Non-pigmented ciliary epithelial cell (primary cell): ENCODE measurements around the gene MYO7A.

Experiments used
- DNase-seq: peaks from one replicate; pipeline ENCODE4 v3.0.0-alpha.2; 2010; ENCODE audit warnings: low read depth

MYO7A gene

DNA sequence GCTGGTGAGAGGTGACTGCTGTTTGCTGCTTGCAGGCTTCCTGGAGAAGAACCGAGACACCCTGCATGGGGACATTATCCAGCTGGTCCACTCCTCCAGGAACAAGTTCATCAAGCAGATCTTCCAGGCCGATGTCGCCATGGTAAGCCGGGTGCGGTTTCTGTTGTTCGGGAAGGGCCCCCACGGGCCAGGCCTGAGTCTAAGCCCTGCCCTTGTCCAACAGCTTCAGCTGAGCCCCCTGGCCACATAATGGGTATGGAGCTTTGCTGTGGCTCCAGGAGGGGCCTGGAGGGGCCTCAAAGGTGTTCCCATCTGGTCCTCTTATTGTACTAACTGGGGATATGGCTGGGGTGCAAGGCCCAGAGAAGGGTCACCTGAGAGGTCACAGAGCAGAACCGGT lies 38.0 kb downstream of the MYO7A start:
- no peak for DNase-seq

DNA sequence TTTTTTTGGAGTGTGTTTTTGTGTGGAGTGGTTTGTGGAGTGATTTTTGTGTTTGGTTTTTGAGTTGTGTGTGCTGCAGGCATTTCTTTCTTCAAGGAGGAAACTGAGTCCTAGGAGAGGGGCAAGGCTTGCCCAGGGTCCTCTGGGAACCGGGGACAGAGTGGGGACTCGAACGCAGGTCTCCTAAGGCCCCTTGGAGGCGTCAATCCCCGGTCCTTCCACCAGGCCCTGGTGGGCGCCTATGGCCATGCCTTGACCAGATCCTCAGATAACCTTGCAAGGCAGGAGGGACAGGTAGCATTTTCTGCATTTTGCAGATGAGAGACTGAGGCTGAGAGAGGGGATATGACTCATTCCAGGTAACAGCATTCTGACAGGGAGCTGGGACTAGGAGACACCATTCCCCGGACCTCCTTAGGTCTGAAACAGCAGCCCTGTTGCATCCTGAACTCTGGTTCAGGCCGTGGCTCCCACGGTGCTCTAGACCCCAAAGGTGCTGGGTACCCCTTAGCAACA lies 39.1 kb downstream of the MYO7A start:
- DNase-seq = no peak

DNA sequence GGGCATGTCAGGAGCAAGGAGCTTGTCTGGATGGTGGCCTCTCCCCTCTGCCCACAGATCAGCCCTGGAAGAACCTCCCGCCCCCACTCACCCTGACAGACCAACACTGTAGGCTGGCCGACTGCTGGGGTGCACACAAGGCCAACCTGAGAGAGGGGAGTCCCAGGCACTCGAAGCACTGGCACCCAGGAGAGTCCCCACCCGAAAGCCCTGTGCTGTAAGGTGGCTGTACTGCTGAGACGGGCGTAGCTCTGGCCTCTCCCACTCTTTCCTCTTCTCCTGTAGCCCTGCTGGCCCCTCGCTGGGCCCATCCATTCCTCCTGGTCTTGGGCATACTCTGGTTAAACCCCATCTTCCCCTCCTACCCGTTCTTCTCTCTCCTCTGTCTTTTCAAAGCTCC lies 39.7 kb downstream of the MYO7A start:
- DNase-seq = no peak

DNA sequence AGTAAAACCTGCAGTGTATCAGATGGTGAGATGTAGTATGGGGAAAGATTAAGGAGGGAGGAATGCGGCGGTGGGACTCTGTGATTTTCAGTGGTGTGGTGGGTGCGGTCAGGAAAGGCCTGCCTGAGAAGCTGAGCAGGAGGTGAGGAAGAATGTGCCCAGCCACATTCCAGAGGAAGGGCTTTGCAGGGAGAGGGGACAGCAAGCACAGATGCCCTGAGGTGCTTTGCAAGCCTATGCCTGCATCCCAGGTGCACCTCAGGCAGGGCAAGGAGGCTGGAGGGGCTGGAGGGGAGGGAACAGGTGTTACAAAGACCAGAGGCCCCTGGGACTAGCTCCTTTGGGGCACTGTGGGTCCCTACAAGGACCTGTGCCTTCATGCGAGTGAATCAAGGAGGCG lies 42.1 kb downstream of the MYO7A start:
- DNase-seq = no peak

DNA sequence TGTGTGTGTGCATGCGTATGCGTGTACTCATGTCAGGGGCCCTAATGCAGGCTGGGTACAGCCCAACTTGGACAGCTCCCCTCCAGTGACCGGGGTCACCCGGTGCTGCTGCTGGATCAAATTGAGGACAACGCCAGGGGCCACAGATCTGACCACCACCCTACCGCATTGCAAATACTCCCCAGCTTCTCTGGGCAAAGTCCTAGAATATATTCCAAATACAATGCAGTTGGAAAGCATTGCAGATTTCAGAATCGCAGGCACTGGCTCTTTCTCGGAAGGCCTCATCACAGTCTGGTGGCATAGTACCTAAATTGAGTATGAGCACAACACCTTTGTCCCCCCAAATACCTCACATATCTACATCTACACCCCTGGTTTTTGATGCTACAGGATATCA lies 43.2 kb downstream of the MYO7A start:
- DNase-seq = no peak

DNA sequence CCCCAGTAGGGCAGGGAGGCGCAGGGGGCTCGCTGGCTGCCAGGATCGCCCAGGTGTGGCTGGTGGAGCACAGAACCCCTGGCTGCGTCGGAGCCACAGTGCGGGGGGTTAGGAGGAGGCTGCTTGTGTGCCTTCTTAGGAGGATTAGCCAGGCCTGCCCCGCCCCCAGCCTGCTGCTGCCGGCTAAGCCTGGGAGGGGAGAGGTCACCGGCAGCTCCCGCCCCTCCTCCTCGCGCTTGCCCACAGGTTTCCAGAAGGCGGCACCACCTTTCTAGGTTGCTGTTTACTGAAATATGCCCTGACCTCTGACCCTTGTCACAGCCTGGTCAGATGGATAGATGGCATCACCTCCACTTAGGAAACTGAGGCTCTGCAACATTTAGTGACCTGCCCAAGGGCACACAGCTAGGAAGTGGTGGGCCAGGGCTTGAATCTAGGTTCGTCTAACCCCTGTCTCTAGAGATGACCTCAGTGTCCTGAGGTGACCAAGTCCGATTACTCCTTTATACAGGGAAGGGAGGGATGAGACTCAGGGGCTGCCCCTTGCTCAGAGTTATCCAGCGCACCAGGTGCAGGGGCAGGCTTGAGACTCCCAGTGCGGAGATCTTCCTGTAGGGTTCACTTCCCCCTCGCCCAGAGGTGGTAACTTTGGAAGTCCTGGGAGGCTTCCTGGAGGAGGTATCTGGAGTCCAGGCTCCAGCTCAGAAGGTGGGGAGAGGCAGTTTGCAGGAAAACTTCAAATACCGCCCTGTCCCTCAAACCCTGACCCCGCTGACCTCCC lies 44.0 kb downstream of the MYO7A start:
- no peak for DNase-seq

DNA sequence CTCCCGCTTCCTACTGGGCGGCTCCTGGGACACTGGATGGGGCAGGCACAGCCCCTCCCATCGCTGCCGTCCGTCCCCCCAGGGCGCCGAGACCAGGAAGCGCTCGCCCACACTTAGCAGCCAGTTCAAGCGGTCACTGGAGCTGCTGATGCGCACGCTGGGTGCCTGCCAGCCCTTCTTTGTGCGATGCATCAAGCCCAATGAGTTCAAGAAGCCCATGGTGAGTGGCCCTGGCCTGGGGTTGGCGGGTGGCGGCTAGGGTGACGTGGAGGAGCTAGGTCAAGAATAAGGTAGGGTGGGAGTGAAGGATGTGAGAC lies 44.6 kb downstream of the MYO7A start:
- no peak for DNase-seq

DNA sequence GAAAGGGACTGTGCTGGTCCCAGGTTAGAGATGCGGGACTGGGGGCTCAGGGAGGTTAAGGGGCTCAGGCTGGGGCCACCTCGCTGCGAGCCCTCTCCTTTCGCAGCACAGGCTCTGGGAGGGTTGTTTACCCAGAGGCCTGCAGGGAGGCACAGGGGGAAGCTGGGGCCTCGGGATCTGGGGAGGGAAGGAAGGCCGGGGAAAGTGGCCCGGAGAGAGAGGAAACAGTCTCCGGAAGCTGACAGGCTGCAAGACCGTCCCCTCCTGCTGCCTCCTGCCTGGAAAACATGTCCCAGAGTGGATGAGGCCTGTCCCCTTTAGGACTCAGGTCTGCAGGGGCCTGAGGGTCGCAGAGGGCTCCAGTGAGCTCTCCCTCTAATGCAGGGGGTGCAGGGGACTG lies 45.4 kb downstream of the MYO7A start:
- no peak for DNase-seq

DNA sequence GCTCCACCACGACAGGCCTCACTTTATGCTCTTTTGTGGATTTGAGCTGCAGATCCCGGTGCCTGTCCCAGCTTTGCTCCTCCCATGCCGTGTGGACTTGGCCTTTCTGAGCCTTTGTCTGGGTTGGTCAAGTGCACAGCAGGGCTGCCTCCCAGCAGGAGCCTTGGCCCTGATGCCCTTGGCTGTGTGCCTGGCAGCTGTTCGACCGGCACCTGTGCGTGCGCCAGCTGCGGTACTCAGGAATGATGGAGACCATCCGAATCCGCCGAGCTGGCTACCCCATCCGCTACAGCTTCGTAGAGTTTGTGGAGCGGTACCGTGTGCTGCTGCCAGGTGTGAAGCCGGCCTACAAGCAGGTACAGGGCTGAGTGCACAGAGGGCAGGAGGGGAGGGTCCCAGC lies 46.5 kb downstream of the MYO7A start:
- no peak for DNase-seq

DNA sequence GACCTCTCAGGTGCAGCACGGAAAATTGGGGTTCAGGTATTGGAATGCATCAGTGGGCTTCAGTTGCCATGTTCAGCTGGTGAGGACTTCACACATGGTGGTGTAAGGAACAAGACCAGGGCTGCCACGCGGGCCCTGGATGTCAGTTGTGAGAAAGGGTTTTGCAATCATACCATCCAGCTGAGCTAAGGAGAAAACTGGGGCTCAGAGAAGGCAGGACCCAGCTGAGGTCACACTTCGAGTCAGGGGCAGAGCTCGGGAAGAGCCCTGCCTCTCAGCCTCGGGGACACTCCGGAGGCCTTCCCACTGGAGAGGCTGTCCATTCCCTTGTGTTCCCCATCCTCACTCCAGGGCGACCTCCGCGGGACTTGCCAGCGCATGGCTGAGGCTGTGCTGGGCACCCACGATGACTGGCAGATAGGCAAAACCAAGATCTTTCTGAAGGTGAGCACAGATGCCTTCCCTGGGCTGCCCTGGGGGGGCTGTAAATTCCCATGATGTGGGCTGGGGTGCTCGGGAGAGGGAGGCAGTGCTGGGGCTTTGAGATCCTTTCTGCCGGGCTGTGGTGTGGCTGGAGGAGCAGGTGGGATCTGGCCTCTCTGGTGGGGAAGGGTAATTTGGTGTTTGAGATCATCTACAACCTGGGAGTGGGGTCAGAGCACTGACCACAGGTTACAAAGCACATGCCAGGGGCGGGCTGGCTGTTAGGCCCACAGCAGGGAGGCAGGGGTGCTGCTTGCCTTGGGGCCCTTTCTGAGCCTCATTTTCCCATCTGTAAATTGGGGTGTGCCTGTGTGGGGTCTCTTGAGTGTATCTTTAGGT lies 47.2 kb downstream of the MYO7A start:
- DNase-seq = no peak

DNA sequence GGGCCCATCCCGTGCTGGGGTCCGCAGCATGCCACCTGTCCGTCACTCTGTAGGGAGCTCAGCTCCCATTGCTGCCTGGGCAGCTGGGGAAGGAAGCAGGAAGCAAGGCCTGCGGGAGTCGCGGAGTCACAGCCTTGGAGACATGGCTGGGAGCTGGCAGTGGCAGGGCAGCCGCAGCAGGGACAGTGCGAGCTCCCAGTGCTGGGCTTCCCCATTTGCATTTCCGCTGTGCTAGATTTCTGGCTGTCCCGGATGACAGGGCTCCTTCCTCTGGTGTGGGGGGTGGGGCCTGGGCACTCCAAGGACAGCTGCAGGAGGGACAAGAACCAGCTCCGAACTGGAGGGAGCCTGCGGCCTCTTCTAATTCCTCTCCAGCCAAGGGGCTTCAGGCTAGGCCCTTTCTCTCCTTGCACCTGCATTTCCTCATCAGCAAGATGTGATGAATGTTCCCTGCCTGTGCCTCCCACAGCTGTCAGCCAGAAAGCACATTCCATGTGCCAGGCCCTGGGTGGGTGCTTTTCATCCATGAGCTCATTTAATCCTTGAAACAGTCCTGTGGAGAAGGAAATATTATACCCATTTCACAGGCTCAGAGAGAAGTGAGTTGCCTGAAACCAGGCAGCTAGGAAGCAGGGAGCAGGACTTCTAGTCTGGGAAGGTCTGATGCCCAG lies 48.0 kb downstream of the MYO7A start:
- DNase-seq = no peak

DNA sequence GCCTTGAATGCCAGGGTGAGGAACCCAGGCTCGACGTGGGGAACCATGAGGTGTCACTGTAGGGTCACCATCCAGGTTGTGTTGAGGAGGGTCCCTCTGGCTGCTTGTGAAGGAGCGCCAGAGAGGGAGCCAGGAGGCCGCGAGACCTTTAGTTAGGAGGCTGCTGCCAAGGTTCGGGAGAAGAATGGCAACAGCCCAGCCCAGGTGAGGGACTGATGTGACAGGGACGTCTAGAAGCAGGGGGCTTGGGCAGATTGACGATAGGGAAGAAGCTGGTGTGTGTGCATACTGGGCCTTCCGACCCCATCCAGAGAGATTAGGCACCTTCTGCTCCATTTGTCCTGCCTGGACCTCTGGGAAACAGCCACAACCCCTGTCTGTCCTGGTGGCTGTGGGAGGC lies 49.0 kb downstream of the MYO7A start:
- DNase-seq = no peak

DNA sequence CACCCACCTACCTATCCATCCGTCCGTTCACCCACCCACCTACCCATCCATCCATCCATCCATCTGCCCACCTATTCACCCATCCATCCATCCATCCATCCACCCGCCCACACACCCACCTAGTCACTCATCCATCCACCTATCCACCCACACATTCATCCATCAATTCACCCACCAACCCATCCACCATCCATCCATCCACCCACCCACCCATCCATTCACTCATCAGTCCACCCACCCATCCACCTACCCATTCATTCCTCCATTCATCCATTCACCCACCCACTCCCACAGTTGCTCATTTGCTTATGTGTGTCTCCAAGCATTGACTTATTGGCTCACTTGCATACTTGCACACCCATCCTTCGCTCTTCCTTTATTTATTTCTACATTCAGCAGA lies 50.1 kb downstream of the MYO7A start:
- no peak for DNase-seq

DNA sequence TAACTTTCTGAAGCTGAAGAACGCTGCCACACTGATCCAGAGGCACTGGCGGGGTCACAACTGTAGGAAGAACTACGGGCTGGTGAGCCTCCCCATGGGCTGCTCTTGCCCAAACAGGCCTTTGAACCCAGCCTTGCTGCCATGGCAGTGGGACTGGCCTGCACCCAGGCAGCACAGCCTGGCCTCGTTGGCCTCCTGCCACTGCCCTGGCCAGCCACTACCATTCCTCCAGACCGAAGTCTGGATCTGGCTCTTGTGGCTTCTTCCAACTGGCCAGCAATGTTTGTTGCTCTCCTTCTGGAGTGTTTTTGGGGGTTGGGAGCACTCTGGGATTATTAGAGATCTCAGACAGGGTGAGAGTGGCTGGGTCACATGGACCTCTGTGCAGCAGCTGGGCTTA lies 51.0 kb downstream of the MYO7A start:
- no peak for DNase-seq

DNA sequence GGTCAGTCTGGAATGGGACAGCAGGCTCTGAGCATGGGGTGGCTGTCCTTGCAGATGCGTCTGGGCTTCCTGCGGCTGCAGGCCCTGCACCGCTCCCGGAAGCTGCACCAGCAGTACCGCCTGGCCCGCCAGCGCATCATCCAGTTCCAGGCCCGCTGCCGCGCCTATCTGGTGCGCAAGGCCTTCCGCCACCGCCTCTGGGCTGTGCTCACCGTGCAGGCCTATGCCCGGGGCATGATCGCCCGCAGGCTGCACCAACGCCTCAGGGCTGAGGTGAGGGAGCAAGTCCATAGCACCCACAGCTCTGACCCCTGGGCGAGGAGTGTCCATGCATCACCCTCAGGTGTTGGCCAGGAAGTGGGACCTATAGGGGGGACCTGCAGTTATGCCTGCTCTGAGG lies 51.6 kb downstream of the MYO7A start:
- no peak for DNase-seq

DNA sequence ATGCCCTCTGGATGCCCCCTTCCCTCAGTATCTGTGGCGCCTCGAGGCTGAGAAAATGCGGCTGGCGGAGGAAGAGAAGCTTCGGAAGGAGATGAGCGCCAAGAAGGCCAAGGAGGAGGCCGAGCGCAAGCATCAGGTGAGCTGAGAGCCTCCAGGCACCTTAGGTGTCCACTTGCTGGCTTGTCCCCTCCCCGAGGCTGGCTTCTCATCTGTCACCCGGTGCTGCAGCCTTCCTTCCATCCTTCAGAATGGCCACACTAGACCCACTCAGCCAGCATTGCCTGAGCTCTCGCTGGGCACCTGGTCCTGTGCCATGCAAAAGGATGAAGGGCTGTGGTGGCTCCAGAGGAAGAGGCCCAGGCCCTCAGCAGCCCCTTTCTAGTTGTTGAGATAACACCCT lies 52.3 kb downstream of the MYO7A start:
- no peak for DNase-seq

DNA sequence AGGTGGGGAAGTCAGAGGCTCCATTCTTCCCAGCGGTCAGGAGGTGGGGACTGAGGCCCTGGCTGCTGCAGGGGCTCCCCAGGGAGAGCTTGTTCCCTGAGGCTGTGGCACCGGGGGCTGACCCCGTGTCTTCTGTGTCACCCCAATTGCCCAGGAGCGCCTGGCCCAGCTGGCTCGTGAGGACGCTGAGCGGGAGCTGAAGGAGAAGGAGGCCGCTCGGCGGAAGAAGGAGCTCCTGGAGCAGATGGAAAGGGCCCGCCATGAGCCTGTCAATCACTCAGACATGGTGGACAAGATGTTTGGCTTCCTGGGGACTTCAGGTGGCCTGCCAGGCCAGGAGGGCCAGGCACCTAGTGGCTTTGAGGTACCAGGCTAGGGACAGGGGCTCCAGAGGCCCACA lies 53.2 kb downstream of the MYO7A start:
- DNase-seq = no peak

DNA sequence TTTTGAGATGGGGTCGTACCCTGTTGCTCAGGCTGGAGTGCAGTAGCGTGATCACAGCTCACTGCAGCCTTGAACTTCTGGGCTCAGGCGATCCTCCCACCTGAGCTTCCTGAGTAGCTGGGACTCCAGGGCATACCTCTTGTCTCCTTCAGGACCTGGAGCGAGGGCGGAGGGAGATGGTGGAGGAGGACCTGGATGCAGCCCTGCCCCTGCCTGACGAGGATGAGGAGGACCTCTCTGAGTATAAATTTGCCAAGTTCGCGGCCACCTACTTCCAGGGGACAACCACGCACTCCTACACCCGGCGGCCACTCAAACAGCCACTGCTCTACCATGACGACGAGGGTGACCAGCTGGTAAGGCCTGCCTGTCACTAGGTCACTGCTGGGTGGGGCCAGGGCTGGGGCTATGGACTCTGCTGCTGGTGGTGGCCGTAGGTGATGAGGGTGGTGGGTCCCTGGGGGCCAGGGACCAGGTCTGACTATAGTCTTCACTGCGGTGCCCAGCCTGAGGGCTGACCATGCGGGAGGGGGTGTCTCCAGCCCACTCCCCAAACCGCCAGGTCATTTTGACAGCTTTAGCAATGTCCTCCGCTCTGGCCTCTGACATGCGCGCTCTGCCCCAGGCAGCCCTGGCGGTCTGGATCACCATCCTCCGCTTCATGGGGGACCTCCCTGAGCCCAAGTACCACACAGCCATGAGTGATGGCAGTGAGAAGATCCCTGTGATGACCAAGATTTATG lies 53.9 kb downstream of the MYO7A start:
- no peak for DNase-seq

DNA sequence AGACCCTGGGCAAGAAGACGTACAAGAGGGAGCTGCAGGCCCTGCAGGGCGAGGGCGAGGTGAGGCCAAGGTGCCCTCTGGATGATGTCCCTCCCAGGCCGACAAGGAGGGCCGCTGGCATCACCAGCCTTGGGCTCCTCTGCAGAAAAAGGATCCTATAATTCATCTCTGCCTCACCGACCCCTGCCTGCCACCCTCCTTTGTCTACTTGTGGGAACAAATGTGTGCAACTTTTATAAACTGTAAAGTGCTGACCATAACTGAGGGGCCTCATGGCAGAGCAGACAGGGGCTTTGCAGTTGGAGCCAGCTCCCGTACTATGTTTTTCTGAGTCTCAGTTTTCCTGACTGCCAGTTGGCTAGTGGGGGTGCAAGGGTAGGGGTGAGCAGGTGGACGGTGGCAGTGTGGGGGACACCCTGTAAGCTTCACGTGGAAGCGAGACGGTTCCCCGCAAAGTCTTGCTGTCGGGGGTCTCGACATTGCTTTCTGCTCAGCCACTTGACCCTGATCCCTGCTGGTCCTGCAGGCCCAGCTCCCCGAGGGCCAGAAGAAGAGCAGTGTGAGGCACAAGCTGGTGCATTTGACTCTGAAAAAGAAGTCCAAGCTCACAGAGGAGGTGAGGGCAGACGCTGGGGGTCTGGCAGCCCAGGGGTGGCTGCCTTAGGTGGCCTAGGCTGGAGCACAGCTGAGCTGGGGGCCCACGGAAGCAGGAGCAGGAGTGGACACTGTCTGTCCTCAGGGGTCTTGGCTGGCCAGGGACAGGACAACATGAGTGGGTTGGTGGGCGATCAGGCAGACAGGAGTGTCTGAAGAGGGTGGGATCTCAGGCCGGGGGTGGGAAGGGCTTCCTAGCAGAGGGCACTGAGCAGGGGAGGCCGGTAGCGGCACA lies 54.7 kb downstream of the MYO7A start:
- no peak for DNase-seq

DNA sequence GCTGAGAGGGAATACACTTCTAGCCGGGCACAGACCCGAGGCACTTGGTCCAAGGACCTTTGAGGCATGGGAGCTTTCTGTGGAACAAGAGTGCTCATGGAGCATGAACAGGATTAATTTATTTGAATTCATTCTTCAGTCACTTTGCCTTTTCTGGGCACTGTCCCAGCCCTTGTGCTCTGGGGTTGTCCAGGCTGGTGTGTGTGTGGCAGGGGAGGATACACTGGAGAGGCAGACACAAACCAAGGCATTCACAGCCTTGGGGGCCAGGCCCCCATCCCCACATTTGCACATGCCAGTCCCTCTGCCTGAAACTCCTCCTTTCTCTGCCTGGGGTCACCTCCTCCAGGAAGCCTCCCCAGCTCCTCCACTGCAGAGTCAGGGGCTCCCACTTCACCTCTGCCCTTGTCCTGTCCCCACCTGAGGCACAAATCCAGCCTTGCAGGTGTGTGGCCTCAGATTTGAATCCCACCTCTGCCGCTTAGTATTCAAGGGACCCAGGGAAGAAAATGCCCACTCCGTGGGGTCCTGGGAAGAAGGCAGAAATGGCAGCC lies 55.5 kb downstream of the MYO7A start:
- no peak for DNase-seq
